OCI-LY3 (cell line): ENCODE measurements around the gene UNC45A.

Experiments
- CTCF ChIP-seq: fragments of 200-600, 300-600 bp; sonication (generic); IDR thresholded peaks from 2 replicates; pipeline ENCODE4 v1.5.1; 2014; ENCODE audit warnings: antibody characterized with exemption, low read length, low read depth
- EZH2phosphoT487 ChIP-seq: fragments of 200-600 bp; shearing (Covaris generic); IDR thresholded peaks from 2 replicates; pipeline ENCODE4 v1.6.1; 2018; ENCODE audit warnings: antibody characterized with exemption, mixed run types, low read depth

GRCh38 chr15:90911302-90911623 is 23.8 kb upstream of the UNC45A start:
- TF ChIP-seq CTCF (no peak), EZH2phosphoT487 (no peak)
